GM21423 (cell line): Measurements from ENCODE around the gene LIMS2.

ENCODE experiments used
- ATAC-seq: cut with Tn5 transposase; IDR thresholded peaks from one replicate; pipeline ENCODE4 v1.9.1; 2021; ENCODE audit warnings: mild to moderate bottlenecking, moderate library complexity; ENCODE audit not compliant: unreplicated experiment

Gene LIMS2

GRCh38 chr2:127623388-127624319, 51.7 kb downstream of the LIMS2 start:
- ATAC-seq: no peak

DNA sequence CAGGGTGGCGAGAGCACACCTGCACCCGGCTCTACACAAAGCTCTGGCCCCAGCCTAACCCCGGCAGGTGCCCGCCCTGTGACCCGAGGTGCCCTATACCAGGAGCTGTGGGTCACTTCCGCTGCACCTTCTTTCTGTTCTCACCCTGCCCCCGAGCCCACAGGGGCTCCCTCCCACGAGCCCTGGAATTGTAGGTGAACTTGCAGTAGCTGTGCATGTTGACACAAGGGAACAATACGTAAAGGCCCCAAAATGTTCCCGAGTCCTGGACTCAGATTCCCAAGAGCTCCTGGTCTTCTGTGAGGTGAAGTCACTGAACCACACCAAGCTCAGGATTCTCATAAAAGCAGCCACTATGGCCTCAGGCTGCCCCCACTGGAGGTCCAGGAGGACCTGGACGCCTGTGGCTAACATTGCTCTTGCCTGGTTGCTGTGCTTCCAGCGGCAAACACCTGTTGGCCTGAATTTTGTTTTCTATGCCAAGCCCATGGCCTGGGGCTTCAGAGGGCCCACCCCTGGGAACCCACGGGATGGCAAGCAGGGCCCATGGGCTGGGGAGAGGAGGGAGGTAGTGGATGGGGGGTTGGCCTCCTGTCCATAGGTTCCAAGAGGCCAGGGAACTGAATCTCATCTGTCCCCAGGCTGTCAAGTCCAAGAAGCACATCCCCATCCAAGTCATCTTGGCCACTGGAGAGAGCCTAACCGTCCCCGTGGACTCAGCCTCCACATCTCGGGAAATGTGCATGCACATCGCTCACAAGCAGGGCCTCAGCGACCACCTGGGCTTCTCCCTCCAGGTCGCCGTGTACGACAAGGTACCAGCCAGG, 52.6 kb downstream of the LIMS2 start:
- no peak for ATAC-seq

DNA sequence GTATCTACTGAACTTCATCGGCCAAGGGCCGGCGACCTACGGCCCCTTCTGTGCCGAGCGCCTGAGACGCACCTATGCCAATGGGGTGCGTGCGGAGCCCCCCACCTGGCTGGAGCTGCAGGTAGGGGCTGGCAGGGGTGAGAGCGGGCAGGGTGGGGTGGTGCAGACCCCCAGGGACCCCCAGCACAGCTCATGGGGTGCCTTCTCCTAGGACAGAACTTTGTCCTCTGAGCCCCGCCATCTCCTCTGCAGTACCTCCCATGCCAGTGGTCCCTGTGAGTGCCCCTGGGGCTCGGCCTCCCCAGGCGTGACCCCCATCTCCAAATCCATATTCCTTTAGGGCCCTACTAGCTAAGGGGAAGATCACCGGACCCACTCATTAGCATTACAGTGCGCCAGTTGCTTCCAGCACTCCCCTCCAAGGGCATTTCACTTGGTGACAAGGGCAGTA, 53.3 kb downstream of the LIMS2 start:
- no peak for ATAC-seq

DNA sequence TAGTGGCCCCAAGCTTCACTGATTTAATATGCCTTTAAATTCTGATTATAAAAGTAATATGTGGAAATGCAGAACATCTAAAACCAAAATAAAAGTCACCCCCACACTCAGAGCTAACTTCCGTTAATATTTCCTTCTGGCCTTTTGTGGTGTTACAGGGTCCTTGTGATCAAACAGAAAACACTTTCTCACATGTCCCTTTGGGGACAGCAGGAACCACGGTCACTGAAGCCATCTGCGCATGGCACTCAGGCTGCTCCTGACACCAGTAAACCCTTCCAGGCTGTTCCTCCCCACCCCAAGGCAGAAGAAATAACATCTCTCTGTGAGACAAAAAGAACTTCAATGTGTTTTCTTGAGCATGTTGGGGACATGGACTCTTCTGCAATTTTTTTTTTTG, 54.5 kb downstream of the LIMS2 start:
- no peak for ATAC-seq

DNA sequence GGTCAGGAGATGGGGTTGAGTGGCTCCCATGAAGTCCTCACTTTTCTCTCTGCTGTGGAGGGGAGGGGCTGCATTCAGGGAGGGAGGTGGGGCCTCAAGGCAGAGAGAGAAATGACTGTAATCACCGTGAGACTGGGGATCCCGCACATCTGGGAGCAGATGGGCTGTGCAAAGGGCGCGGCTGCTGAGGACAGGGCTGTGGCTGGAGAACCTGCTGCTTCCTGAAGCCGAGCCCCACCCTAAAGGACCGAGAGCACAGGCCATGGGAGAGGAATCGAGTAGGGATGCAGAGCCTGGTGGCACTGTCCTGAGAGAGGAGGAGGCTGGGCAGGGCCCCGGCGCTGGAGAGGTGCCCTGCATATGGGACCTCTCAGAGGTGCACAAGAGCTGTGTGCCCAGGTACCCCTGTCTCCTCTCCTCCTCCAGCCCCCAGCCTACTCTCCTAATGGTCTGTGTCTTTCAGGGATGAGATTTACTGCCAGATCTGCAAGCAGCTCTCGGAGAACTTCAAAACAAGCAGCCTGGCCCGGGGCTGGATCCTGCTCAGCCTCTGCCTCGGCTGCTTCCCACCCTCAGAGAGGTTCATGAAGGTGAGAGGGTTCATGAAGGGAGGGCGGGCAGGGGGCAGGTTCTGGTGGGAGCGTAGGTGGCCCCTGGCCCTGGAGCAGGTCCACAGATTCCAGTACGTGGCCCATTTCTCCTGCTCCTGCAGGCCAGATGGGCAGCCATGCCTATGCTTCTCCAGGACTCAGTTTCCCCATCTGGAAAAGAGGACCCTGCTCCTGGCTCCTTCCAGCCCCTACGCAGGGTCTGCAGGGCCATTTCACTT, 55.2 kb downstream of the LIMS2 start:
- no peak for ATAC-seq

DNA sequence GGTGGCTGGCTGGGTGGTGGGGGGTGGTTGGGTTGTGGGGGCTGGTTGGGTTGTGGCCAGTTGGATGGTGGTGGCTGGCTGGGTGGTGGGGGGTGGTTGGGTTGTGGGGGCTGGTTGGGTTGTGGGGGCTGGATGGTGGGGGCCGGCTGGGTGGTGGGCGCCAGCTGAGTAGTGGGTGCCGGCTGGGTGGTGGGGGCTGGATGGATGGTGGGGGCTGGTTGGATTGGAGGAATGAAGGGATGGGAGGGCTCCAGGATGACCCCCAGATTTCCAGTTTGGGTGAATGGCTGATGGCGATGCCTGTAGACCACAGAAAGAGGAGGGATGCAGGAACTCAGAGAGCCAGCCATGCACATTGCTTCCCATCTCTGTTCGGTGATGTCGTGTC, 56.1 kb downstream of the LIMS2 start:
- no peak for ATAC-seq

DNA sequence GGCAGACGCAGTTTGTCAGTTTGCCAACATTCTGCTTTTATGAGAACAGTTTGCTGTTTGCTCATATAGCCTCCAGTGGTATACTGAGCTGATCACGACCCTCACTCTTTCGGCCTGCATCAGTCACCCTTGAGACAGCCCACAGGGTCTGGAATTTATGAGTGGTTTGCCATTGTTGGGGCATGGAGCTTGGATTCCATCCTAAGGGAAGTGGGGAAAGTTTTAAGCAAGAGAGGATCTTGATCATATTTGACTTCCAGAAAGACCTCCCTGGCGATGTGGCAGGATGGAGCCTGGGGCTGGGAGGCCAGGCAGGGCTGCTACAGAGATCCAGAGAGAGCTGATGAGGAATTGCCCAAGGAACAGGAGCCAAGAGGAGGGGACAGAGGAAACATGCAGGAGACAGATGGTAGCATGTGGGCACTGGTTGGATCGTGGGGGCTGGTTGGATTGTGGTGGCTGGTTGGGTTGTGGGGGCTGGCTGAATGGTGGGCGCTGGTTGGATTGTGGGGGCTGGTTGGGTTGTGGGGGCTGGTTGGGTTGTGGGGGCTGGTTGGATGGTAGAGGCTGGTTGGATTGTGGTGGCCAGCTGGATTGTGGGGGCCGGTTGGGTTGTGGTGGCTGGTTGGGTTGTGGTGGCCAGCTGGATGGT, 56.7 kb downstream of the LIMS2 start:
- ATAC-seq: no peak

DNA sequence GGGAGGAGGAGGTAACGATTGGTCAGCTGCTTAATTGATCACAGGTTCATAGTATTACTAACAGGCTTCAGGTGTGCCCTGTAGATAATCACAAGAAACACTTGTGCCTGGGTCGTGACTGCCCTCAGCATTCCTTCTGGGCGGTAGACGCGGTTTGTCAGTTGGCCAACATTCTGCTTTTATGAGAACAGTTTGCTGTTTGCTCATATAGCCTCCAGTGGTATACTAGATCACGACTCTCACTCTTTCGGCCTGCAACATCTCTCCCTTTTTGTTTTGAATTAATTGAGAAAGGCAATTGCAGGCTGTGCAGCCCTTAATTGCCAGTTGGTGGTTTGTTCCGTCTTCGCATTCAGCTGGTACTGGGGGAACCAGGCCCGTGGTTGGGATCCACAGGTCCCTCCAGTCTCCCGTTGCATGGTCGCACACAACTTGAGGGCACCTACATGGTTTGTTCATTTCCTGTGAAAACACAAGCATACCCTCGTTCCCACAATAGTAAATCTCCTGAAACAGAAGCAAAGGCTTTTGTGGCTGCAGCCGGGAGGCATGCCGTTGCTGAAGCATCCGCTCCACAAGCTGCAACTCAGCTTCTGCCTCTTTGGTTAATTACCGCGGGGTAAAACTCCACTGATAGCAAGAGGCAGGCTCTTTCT, 59.7 kb downstream of the LIMS2 start:
- ATAC-seq: no peak

GRCh38 chr2:127614731-127615130, 60.6 kb downstream of the LIMS2 start:
- no peak for ATAC-seq

GRCh38 chr2:127614246-127614645, 61.1 kb downstream of the LIMS2 start:
- ATAC-seq: no peak

GRCh38 chr2:127612111-127612822, 63.1 kb downstream of the LIMS2 start:
- no peak for ATAC-seq

DNA sequence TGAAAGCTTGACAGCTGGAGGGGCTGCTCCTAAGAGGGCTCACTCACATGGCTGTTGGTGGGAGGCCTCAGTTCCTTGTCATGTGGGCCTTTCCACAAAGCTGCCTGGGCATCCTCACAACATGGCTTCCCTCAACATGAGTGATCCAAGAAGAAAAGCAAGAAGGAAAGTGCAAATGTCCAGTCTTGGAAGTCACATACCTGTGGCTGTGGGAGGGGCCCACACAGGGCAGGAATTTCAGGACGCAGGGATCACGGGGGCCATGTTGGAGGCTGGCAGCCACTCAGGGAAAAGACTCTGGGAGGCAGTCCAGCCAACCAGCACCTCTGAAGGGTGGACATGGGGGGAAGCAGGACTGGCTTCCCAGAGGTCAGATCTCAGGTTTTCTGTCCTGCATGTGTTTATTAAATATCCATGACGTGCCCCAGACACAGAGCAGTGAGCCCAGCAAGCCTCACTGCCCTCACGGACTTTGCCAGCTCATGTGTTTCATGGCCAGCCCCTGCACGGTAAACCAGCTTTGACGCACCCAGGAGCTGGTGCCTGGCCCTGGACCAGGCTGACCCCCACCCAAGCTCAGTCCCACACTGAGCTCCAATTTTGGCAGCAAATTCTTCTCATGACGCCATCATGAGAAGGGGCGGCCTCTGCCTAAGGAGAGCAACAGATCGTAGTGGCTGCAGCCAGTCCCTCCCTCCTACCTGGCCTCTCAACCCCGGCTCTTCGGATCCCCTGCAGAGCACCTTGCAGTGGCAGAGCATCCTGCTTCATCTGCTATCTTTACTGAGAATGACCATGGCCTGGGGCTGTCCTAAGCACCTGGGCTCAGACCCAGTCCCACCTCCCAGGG, 64.0 kb downstream of the LIMS2 start:
- no peak for ATAC-seq

DNA sequence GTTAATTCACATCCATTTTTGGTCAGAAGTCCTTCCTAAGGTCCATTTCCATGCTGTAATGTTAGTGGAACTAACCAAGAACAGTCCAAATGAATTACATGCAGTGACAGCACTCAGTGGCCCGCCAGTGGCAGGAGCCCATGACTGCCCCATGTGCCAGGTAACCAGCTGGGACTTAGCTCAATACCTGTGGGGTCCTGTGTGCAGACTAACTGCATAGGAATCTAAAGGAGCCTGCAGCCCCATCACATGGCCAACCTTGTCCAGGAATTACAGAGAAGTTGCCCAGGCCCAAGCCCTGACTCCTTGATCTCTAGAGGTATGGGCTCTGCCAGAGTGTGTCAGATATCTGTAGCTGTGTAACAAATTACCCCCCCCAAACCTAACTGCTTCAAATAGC, 64.8 kb downstream of the LIMS2 start:
- no peak for ATAC-seq

GRCh38 chr2:127609818-127610217, 65.5 kb downstream of the LIMS2 start:
- ATAC-seq: no peak

- ATAC-seq: no peak
These were observed 66.1 kb downstream of the LIMS2 start for GRCh38 chr2:127609031-127609751.

DNA sequence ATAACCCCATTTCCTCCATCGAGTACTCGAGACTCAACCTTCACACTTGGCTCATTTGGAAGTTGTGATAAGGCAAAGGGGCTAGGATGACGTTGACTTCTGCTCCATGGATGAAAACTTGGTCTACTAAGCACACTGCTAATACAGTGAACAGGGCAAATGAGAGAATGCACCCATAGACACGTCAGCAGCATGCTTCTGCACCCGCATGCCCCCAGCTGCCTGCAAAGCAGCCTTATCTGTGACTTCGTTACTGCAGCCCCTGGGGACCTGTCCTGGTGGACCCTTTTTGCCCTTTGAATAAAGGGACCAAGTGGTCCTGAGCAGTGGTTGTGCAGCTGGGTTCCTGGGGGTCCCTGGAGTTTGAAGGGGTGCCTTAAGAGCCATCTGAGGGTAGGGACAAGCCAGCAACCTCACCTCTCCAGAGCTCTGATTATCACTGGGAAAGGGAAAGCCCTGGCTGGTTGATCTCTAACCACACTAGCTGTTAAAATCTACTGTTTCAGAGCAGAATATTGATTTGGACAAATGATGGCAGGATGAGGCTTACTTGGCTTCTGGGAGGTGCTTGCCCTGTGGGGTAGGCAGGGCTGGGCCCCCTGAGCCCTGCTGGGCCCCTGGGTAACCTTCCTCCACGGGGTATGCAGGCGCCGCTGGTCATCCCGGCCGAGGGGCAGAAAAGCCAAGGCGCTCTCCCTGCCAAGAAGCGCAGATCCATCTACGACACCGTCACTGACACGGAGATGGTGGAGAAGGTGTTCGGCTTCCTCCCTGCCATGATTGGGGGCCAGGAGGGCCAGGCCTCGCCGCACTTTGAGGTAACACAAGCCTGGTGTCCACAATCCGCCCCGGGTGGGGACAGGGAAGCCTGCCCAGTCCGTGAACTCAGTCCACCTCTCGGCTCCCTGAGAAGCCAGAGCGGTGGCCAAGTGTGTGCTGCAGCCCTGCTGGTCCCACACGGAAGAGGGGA, 67.0 kb downstream of the LIMS2 start:
- ATAC-seq: no peak
